GM18526 (cell line): ENCODE measurements around the gene MORF4L1.

ENCODE experiments used
- POLR2A ChIP-seq: IDR thresholded peaks from 3 replicates; pipeline ENCODE4 v1.6.1; 2011; ENCODE audit not compliant: insufficient read length; ENCODE audit errors: extremely low read depth

Gene MORF4L1

GRCh38 chr15:78872155-78872971, at the start of gene MORF4L1:
TSS of gene MORF4L1 (plus strand) at chr15:78872890. CDS start at chr15:78873018, 128 bp downstream.
- no peak for TF ChIP-seq POLR2A

GRCh38 chr15:78828920-78829319, 43.8 kb upstream of the MORF4L1 start:
- TF ChIP-seq POLR2A: no peak

- no peak for TF ChIP-seq POLR2A
Observed at GRCh38 chr15:78830514-78831228, 42.0 kb upstream of the MORF4L1 start.

- TF ChIP-seq POLR2A: no peak
Observed at GRCh38 chr15:78831229-78832207, 41.2 kb upstream of the MORF4L1 start.

GRCh38 chr15:78836333-78836732, 36.4 kb upstream of the MORF4L1 start:
- no peak for TF ChIP-seq POLR2A

- no peak for TF ChIP-seq POLR2A
Observed at GRCh38 chr15:78837131-78837530, 35.6 kb upstream of the MORF4L1 start.

GRCh38 chr15:78837543-78837942, 35.1 kb upstream of the MORF4L1 start:
- no peak for TF ChIP-seq POLR2A

GRCh38 chr15:78838489-78838888, 34.2 kb upstream of the MORF4L1 start:
- TF ChIP-seq POLR2A: no peak

GRCh38 chr15:78840661-78841375, 31.9 kb upstream of the MORF4L1 start:
- TF ChIP-seq POLR2A: no peak

- TF ChIP-seq POLR2A: no peak
Observed at GRCh38 chr15:78841376-78841706, 31.3 kb upstream of the MORF4L1 start.

- TF ChIP-seq POLR2A: no peak
Observed at GRCh38 chr15:78841891-78842290, 30.8 kb upstream of the MORF4L1 start.

GRCh38 chr15:78842519-78842918, 30.2 kb upstream of the MORF4L1 start:
- TF ChIP-seq POLR2A: no peak

- no peak for TF ChIP-seq POLR2A
Observed at GRCh38 chr15:78850352-78850751, 22.3 kb upstream of the MORF4L1 start.

- no peak for TF ChIP-seq POLR2A
Observed at GRCh38 chr15:78850941-78851755, 21.5 kb upstream of the MORF4L1 start.
